Activated CD8-positive, alpha-beta memory T cell treated with anti-CD3 and anti-CD28 coated beads, Interleukin-2, amount 50 U/mL, for 48 hours (primary cell): Measurements from ENCODE around the gene DCHS1.

Source experiments
- DNase-seq: peaks from one replicate; pipeline ENCODE4 v3.0.0-alpha.2; 2020

DCHS1 gene

GRCh38 chr11:6611092-6611962 is 44.3 kb downstream of the DCHS1 start:
- no peak for DNase-seq

- peak; percentile 50 for DNase-seq
Measured at GRCh38 chr11:6610591-6610990, 45.0 kb downstream of the DCHS1 start.

- DNase-seq: peak; percentile 37
Measured at GRCh38 chr11:6609502-6610015, 46.0 kb downstream of the DCHS1 start.

GRCh38 chr11:6608726-6609501 is 46.7 kb downstream of the DCHS1 start:
- DNase-seq: peak; percentile 49

GRCh38 chr11:6608011-6608410 is 47.6 kb downstream of the DCHS1 start:
- peak; percentile 46 for DNase-seq

GRCh38 chr11:6607190-6607795 is 48.3 kb downstream of the DCHS1 start:
- DNase-seq: peak; percentile 40

GRCh38 chr11:6606471-6607189 is 49.0 kb downstream of the DCHS1 start:
- peak; percentile 81 for DNase-seq

- peak; percentile 32 for DNase-seq
Measured at GRCh38 chr11:6604790-6605189, 50.8 kb downstream of the DCHS1 start.

- peak; percentile 69 for DNase-seq
Measured at GRCh38 chr11:6604081-6604626, 51.5 kb downstream of the DCHS1 start.

- DNase-seq: peak; percentile 93
Measured at GRCh38 chr11:6603287-6604080, 52.1 kb downstream of the DCHS1 start, which contains the start of the genes ILK and RRP8. ILK (plus strand) TSS chr11:6603774; CDS start chr11:6604272, 498 bp downstream. RRP8 (minus strand) TSS chr11:6603616; CDS start chr11:6603502, 114 bp downstream.

- DNase-seq: peak; percentile 34
Measured at GRCh38 chr11:6602096-6602940, 53.3 kb downstream of the DCHS1 start.

- no peak for DNase-seq
Measured at GRCh38 chr11:6601041-6601461, 54.6 kb downstream of the DCHS1 start.

- no peak for DNase-seq
Measured at GRCh38 chr11:6599881-6600390, 55.7 kb downstream of the DCHS1 start.

- DNase-seq: no peak
Measured at GRCh38 chr11:6599449-6599848, 56.2 kb downstream of the DCHS1 start.

- no peak for DNase-seq
Measured at GRCh38 chr11:6598555-6598954, 57.1 kb downstream of the DCHS1 start.

- no peak for DNase-seq
Measured at GRCh38 chr11:6596239-6596877, 59.3 kb downstream of the DCHS1 start.

- no peak for DNase-seq
Measured at GRCh38 chr11:6594142-6594768, 61.4 kb downstream of the DCHS1 start.

GRCh38 chr11:6588018-6588417 is 67.6 kb downstream of the DCHS1 start:
- no peak for DNase-seq
